Lung (tissue), 13 donors: ENCODE measurements around the gene STARD6. TPM values are rescaled to one million over a fixed set of nuclear protein-coding genes. Genes with fewer than 3 reads are reported as not detected.

ENCODE experiments used
- ATAC-seq: fragments of 200-7000 bp; cut with Tn5 transposase; one replicate; pipeline ENCODE4 v1.9.1; 2020; ENCODE audit warnings: moderate number of reproducible peaks; ENCODE audit not compliant: insufficient read depth, low FRiP score
- DNase-seq, 3 donors: peaks; one replicate each; pipeline ENCODE4 v3.0.0-alpha.2; 2013 to 2017
- H3K27ac ChIP-seq, 2 donors: one replicate each; pipeline ENCODE4 v1.5.1; 2013; ENCODE audit warnings: mild to moderate bottlenecking in 2 of 2, moderate library complexity in 2 of 2, control low read depth in 1 of 2, inconsistent platforms in 1 of 2, low read depth in 1 of 2, low read length in 1 of 2
- H3K27me3 ChIP-seq, 3 donors: one replicate each; pipeline ENCODE4 v1.5.1; 2013; ENCODE audit warnings: low read length in 2 of 3; ENCODE audit not compliant: control insufficient read depth in 3 of 3, insufficient read depth in 3 of 3
- H3K36me3 ChIP-seq, 4 donors: one replicate each; pipeline ENCODE4 v1.5.1; 2013; ENCODE audit warnings: low read length in 4 of 4, mild to moderate bottlenecking in 1 of 4, moderate library complexity in 1 of 4; ENCODE audit not compliant: control insufficient read depth in 4 of 4, insufficient read depth in 4 of 4
- H3K4me1 ChIP-seq, 5 donors: one replicate each; pipeline ENCODE4 v1.5.1; 2013; ENCODE audit warnings: low read length in 5 of 5, mild to moderate bottlenecking in 2 of 5, moderate library complexity in 1 of 5; ENCODE audit not compliant: control insufficient read depth in 5 of 5, insufficient read depth in 5 of 5
- H3K4me3 ChIP-seq: one replicate; pipeline ENCODE4 v1.5.1; 2013; ENCODE audit warnings: mild to moderate bottlenecking, control low read depth, moderate library complexity
- H3K9ac ChIP-seq, 2 donors: one replicate each; pipeline ENCODE4 v1.5.1; 2013; ENCODE audit warnings: low read length in 2 of 2, control low read depth in 1 of 2; ENCODE audit not compliant: insufficient read depth in 1 of 2
- H3K9me3 ChIP-seq, 4 donors: one replicate each; pipeline ENCODE4 v1.5.1; 2013; ENCODE audit warnings: low read length in 3 of 4, mild to moderate bottlenecking in 1 of 4, moderate library complexity in 1 of 4; ENCODE audit not compliant: control insufficient read depth in 4 of 4, insufficient read depth in 3 of 4
- WGBS, 2 donors: extraction: QIAGEN DNeasy Blood & Tissue Kit; methylation state at CpG; one replicate each; pipeline ENCODE4 v1.1.7; 2013; 5-methylcytosine and 5-hydroxymethylcytosine counted together
- polyA plus RNA-seq, 2 donors: library from polyadenylated mRNA; stranded (reverse); fragments of 200-250 nt; gene quantifications; one replicate each; pipeline ENCODE4 v1.2.1, GENCODE V29; 2013
- small RNA-seq: library from RNA; depleted of rRNA; stranded (forward); fragments of <200 nt; gene quantifications from one replicate; pipeline ENCODE3, GENCODE V24; 2014; ENCODE audit warnings: low replicate concordance
- total RNA-seq, 2 donors: library from RNA; depleted of rRNA in 1 of 2; stranded (reverse); fragments of >200 nt in 1 of 2; gene quantifications; one replicate each; pipeline ENCODE4 v1.2.1, GENCODE V29; 2014 to 2021
- TF ChIP-seq, protein P1 (sequence below): IDR thresholded peaks from 2 replicates; pipeline ENCODE4 v1.5.1; 2012; ENCODE audit warnings: mild to moderate bottlenecking; ENCODE audit errors: control extremely low read depth, extremely low read depth
- donor health status: control.
- donor health status: control.
- donor health status: Bipolar disorder and iron deficiency.
- donor health status: healthy.
- donor health status: DM: yes; HTN: yes; CAD: no.

Gene STARD6
- total and polyA plus RNA-seq, 4 donors = 0.07 TPM; not detected in 3

DNA sequence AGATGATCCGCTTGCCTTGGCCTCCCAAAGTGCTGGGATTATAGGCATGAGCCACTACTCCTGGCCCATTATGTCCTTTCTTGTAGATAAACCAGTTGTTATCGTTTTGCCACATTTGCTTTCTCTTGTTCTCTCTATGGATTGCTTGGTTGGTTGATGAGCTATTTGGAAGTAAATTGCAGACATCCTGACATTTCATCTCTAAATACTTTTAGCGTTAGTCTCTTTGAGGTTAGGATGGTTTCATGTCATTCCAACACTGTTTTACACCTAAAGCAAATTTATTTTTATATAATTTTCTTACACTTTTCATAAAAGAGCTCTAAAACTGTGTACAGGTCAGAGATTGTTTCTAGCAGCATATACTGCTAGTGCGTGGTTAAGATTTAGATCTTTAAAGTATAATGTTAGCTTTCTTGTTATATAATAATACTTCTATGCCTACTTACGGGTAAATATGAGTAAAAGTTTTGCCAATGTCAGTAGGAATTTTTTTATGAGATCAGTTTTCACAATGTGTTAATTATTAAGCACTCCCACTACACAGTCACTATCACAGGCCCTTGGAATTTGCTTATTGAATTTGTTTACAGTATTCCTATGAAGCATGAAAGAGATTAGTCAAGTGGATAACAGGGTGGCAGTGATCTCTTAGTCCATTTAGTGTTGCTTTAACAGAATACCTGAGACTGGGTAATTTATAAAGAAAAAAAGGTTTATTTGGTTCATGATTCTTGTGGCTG, 78.0 kb downstream of the STARD6 start:
- Histone ChIP-seq H3K4me3 (no peak overlapping the region), H3K9me3 (no peaks in the 10 kb centered on the region), H3K27ac (no peak overlapping the region), H3K9ac (no peak overlapping the region), H3K36me3 (peaks cover 7 to 47% (median 10%) of the 10 kb centered on the region in 4 donors), H3K4me1 (peaks cover 0 to 4% (median 0%) of the 10 kb centered on the region in 5 donors), H3K27me3 (no peaks in the 10 kb centered on the region)
- DNase-seq (no peak), ATAC-seq (no peak)
- 92 to 98% methylated on average over 5 of the region's 5 CpGs for WGBS, 2 donors
- TF ChIP-seq, protein P1, sequence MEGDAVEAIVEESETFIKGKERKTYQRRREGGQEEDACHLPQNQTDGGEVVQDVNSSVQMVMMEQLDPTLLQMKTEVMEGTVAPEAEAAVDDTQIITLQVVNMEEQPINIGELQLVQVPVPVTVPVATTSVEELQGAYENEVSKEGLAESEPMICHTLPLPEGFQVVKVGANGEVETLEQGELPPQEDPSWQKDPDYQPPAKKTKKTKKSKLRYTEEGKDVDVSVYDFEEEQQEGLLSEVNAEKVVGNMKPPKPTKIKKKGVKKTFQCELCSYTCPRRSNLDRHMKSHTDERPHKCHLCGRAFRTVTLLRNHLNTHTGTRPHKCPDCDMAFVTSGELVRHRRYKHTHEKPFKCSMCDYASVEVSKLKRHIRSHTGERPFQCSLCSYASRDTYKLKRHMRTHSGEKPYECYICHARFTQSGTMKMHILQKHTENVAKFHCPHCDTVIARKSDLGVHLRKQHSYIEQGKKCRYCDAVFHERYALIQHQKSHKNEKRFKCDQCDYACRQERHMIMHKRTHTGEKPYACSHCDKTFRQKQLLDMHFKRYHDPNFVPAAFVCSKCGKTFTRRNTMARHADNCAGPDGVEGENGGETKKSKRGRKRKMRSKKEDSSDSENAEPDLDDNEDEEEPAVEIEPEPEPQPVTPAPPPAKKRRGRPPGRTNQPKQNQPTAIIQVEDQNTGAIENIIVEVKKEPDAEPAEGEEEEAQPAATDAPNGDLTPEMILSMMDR = no peak

DNA sequence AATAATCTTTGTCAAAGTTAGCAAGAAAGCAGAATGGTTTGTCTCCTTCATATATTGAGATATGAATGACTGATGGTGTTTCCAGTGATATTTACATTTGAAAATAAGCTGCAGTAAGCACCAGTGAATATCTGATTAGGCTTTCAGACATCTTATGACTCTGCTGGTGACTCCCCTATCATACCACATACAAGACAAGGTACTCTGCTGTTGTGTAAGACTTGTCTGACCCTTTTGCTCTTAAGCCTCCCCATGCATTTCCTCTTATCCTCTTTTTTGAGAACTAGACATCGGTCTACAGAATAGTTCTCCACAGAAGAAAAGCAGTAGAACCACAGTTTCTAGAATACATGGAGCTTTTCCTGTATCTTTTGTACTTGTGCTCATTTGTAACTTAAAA, 79.0 kb downstream of the STARD6 start:
- peaks cover 0 to 4% (median 0%) of the 10 kb centered on the region in 5 donors for H3K4me1 ChIP-seq
- TF ChIP-seq, protein P1 = no peak
- ATAC-seq (no peak), DNase-seq (no peak)
- no peaks in the 10 kb centered on the region for H3K9me3 ChIP-seq
- no peak overlapping the region for H3K4me3 ChIP-seq
- no peak overlapping the region for H3K9ac ChIP-seq
- H3K27ac ChIP-seq = no peak overlapping the region
- 33 to 77% methylated on average over 1 of the region's 1 CpG for WGBS, 2 donors
- H3K36me3 ChIP-seq = peaks cover 6 to 41% (median 10%) of the 10 kb centered on the region in 4 donors
- no peaks in the 10 kb centered on the region for H3K27me3 ChIP-seq

DNA sequence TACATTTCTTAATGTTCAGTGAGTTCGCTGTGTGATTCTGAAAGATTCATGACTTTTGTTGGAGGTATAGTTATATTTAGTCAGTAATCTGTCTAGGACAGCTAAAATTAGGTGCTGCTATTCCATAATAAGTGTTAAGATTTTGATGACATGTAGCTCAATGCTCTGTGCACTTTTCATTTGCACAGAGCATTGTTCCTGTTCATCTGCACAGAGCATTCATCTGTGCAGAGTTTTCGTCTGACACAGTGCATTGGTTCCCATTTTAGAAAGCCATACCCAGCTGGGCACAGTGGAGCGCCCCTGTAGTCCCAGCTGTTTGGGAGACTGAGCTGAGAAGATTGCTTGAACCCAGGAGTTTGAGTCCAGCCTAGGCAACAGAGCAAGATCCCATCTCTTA, 79.8 kb downstream of the STARD6 start:
- WGBS, 2 donors = 94 to 95% methylated on average over 3 of the region's 3 CpGs
- Histone ChIP-seq H3K9ac (no peak overlapping the region), H3K4me3 (no peak overlapping the region), H3K27me3 (no peaks in the 10 kb centered on the region), H3K9me3 (no peaks in the 10 kb centered on the region), H3K27ac (no peak overlapping the region), H3K36me3 (peaks cover 6 to 41% (median 10%) of the 10 kb centered on the region in 4 donors), H3K4me1 (peaks cover 0 to 4% (median 0%) of the 10 kb centered on the region in 5 donors)
- TF ChIP-seq, protein P1 = no peak
- DNase-seq (no peak), ATAC-seq (no peak)

Small RNA genes within 50 kb of the gene (small RNA-seq; reads per million reads assigned to genes)
- 0.10 reads per million for gene SNRPGP2

Other genes with a start within 250 kb of the STARD6 start
- gene MBD2, start 133.2 kb downstream of the STARD6 start, total RNA-seq = 10 to 100 TPM; 29.5 to 91.0 TPM
- 10 to 100 TPM; 35.4 to 36.8 TPM for gene MBD2, start 133.2 kb downstream of the STARD6 start, polyA plus RNA-seq
- gene POLI, start 88.3 kb downstream of the STARD6 start, total RNA-seq = 10 to 100 TPM; 25.9 to 66.5 TPM
- 10 to 100 TPM in 1 of 2 donors, 1 to 10 TPM in 1; 8.6 to 24.1 TPM for gene POLI, start 88.3 kb downstream of the STARD6 start, polyA plus RNA-seq
- 10 to 100 TPM in 1 of 2 donors, 1 to 10 TPM in 1; 1.9 to 11.6 TPM for gene C18orf54, start within 50 bp of the STARD6 start, total RNA-seq
- under 1 TPM; 0.49 to 0.71 TPM for gene C18orf54, start within 50 bp of the STARD6 start, polyA plus RNA-seq
- not detected for gene DYNAP, start 233.4 kb upstream of the STARD6 start, total RNA-seq
- gene DYNAP, start 233.4 kb upstream of the STARD6 start, polyA plus RNA-seq = not detected